ENCODE data around the gene DIP2B. TPM values are rescaled to one million over a fixed set of nuclear protein-coding genes. Genes with fewer than 3 reads are reported as not detected.

DIP2B gene
- polyA plus RNA-seq, 1 of the 3 experiments (the other 2 are of a cell fraction) = 6.6 TPM

- Histone ChIP-seq H3K9me3 (no peaks in the 10 kb centered on the region), H3K4me2 (no peak overlapping the region), H3K9ac (no peak overlapping the region), H3K36me3 (replicated peaks in 1 of 2; ENCODE audit: control insufficient read depth in 1 of 2, insufficient read depth in 2 of 2, low read length in 1 of 2) (peaks cover 3 to 12% of the 10 kb centered on the region in 2 experiments), H3K4me3 (ENCODE audit: low read depth in 2 of 2, low read length in 1 of 2) (no peak overlapping the region), H3K79me2 (ENCODE audit: insufficient read depth) (no peaks in the 10 kb centered on the region), H4K20me1 (ENCODE audit: insufficient read depth) (no peaks in the 10 kb centered on the region), H3K9me2 (no peaks in the 10 kb centered on the region), H3K27ac (ENCODE audit: low read depth in 2 of 2, low read length in 1 of 2) (peak overlapping the region in 1 of 2 experiments; percentile 42; a peak in 1 of 4 replicates), H3F3A (replicated peaks; ENCODE audit: insufficient read depth) (peaks cover 13% of the 10 kb centered on the region), H3K4me1 (ENCODE audit: control insufficient read depth in 1 of 2, insufficient read depth in 2 of 2, low read depth in 1 of 2, low read length in 1 of 2) (peaks cover 0 to 10% of the 10 kb centered on the region in 2 experiments; a peak in 1 of 4 replicates), H3K27me3 (ENCODE audit: insufficient read depth) (no peaks in the 10 kb centered on the region), H2AFZ (ENCODE audit: low read depth) (no peak overlapping the region)
- no peak for DNase-seq
- WGBS (ENCODE audit: low lambda C conversion rate) = 97% methylated on average over 6 of the region's 6 CpGs
- ChIA-PET POLR2A (no interaction called here), CTCF (interaction anchor here (0.7 to 1.1 kb wide), 2 partner anchors 17 to 253 kb away, joined by 3 to 4 read pairs; no protein-coding TSS in a partner anchor)
- TF ChIP-seq TEAD4 (IDR thresholded peaks at IDR 0.05; ENCODE audit: borderline replicate concordance, insufficient read depth) (no peak), MEF2A (IDR thresholded peaks at IDR 0.05; ENCODE audit: borderline replicate concordance, low read depth) (peak; percentile 37; the same call in 1 of the 2 replicates)
Observed at GRCh38 chr12:50751948-50752721, 247.3 kb downstream of the DIP2B start.

GRCh38 chr12:50753232-50753769 is 248.5 kb downstream of the DIP2B start:
- H3K27me3 ChIP-seq (ENCODE audit: insufficient read depth) = no peaks in the 10 kb centered on the region
- H3K4me3 ChIP-seq (ENCODE audit: low read depth in 2 of 2, low read length in 1 of 2) = no peak overlapping the region
- no peaks in the 10 kb centered on the region for H3K9me3 ChIP-seq
- H3K9me2 ChIP-seq = no peaks in the 10 kb centered on the region
- H3K79me2 ChIP-seq (ENCODE audit: insufficient read depth) = no peaks in the 10 kb centered on the region
- peaks cover 0 to under 1% of the 10 kb centered on the region in 2 experiments for H3K36me3 ChIP-seq (replicated peaks in 1 of 2; ENCODE audit: control insufficient read depth in 1 of 2, insufficient read depth in 2 of 2, low read length in 1 of 2)
- peaks cover 13% of the 10 kb centered on the region for H3F3A ChIP-seq (replicated peaks; ENCODE audit: insufficient read depth)
- WGBS (ENCODE audit: low lambda C conversion rate) = 88% methylated on average over 5 of the region's 5 CpGs
- ChIA-PET CTCF (no interaction called here), POLR2A (no interaction called here)
- TF ChIP-seq GABPA (IDR thresholded peaks at IDR 0.05; ENCODE audit: low read depth) (no peak), RFX5 (IDR thresholded peaks at IDR 0.05; ENCODE audit: low read length) (no peak), SMC3 (IDR thresholded peaks at IDR 0.05; ENCODE audit: low read depth, low read length) (no peak), REST (IDR thresholded peaks at IDR 0.05; ENCODE audit: low read depth, low read length) (no peak), JUND (IDR thresholded peaks at IDR 0.05) (no peak), NRF1 (IDR thresholded peaks at IDR 0.05; ENCODE audit: low read depth, low read length) (no peak), FOXJ3 (CRISPR knock-in tag; IDR thresholded peaks at IDR 0.05) (no peak), MEF2A (IDR thresholded peaks at IDR 0.05; ENCODE audit: borderline replicate concordance, low read depth) (no peak)
- peaks cover 0 to 10% of the 10 kb centered on the region in 2 experiments; a peak in 1 of 4 replicates for H3K4me1 ChIP-seq (ENCODE audit: control insufficient read depth in 1 of 2, insufficient read depth in 2 of 2, low read depth in 1 of 2, low read length in 1 of 2)
- H2AFZ ChIP-seq (ENCODE audit: low read depth) = no peak overlapping the region
- H3K9ac ChIP-seq = no peak overlapping the region
- no peak overlapping the region for H3K27ac ChIP-seq (ENCODE audit: low read depth in 2 of 2, low read length in 1 of 2)
- no peak overlapping the region for H3K4me2 ChIP-seq
- H4K20me1 ChIP-seq (ENCODE audit: insufficient read depth) = no peaks in the 10 kb centered on the region
- DNase-seq = no peak
